Measurements from ENCODE around the gene ST3GAL4.

- no peak for TF ChIP-seq CTCF (IDR thresholded peaks at IDR 0.05)
- TF ChIP-seq POLR2A (IDR thresholded peaks at IDR 0.05): no peak
Observed at GRCh38 chr11:126407101-126407521, 51.6 kb downstream of the ST3GAL4 start.

Data from right lobe of liver (tissue), 4 donors.